Spleen (tissue), 11 donors: ENCODE measurements around the gene GRIN3B. TPM values are rescaled to one million over a fixed set of nuclear protein-coding genes. Genes with fewer than 3 reads are reported as not detected.

Experiments used
- DNase-seq: peaks from one replicate; pipeline ENCODE4 v3.0.0-alpha.2; 2020
- H3K27ac ChIP-seq, 8 donors: fragments of 200-600 bp; sonication (generic) in 7 of 8; 1 replicate in 4 of 8; 2 replicates in 4 of 8; pipeline versions ENCODE4 v1.5.0 to v1.8.0; 2016 to 2021; ENCODE audit warnings: inconsistent platforms in 4 of 8, mild to moderate bottlenecking in 4 of 8, moderate library complexity in 1 of 8
- H3K27me3 ChIP-seq, 7 donors: fragments of 200-600 bp; sonication (generic) in 6 of 7; replicated peaks in 1 of 7; 1 replicate in 4 of 7; 2 replicates in 3 of 7; pipeline versions ENCODE4 v1.5.0 to v1.8.0; 2016 to 2021; ENCODE audit warnings: inconsistent platforms in 3 of 7, mild to moderate bottlenecking in 1 of 7
- H3K36me3 ChIP-seq, 6 donors: fragments of 200-600 bp; sonication (generic) in 5 of 6; 1 replicate in 4 of 6; 2 replicates in 2 of 6; pipeline versions ENCODE4 v1.5.0 to v1.8.0; 2016 to 2021; ENCODE audit warnings: inconsistent platforms in 2 of 6
- H3K4me1 ChIP-seq, 6 donors: fragments of 200-600 bp; sonication (generic) in 5 of 6; 1 replicate in 3 of 6; 2 replicates in 3 of 6; pipeline versions ENCODE4 v1.5.0 to v1.8.0; 2016 to 2021; ENCODE audit warnings: inconsistent platforms in 3 of 6
- H3K4me3 ChIP-seq, 8 donors: fragments of 200-600 bp; sonication (generic) in 7 of 8; 1 replicate in 4 of 8; 2 replicates in 4 of 8; pipeline versions ENCODE4 v1.5.0 to v1.8.0; 2016 to 2021; ENCODE audit warnings: inconsistent platforms in 4 of 8, mild to moderate bottlenecking in 4 of 8, moderate library complexity in 2 of 8
- H3K9me3 ChIP-seq, 8 donors: fragments of 200-600 bp; sonication (generic) in 7 of 8; 1 replicate in 4 of 8; 2 replicates in 4 of 8; pipeline versions ENCODE4 v1.5.0 to v1.8.0; 2016 to 2021; ENCODE audit warnings: inconsistent platforms in 4 of 8
- CTCF ChIP-seq, 11 experiments: fragments of 200-600 bp in 7 of 11; fragments of 450-650 bp in 4 of 11; sonication (generic) in 4 of 11; IDR thresholded peaks in 8 of 11; conservative IDR thresholded peaks in 3 of 11; 1 replicate in 7 of 11; 2 replicates in 4 of 11; pipeline versions ENCODE4 v1.4.0 to v1.8.0; 2016 to 2021; ENCODE audit warnings: antibody characterized with exemption in 11 of 11, inconsistent platforms in 4 of 11, mild to moderate bottlenecking in 1 of 11
- POLR2A ChIP-seq, 3 donors: fragments of 450-650 bp; IDR thresholded peaks; one replicate each; pipeline ENCODE4 v1.5.1; 2017; ENCODE audit warnings: antibody characterized with exemption in 3 of 3, mild to moderate bottlenecking in 1 of 3
- POLR2AphosphoS5 ChIP-seq, 3 donors: sonication (generic); formaldehyde crosslinking; IDR thresholded peaks; one replicate each; pipeline ENCODE4 v1.5.1; 2017; ENCODE audit warnings: antibody characterized with exemption in 3 of 3
- WGBS, 5 donors: extraction: QIAGEN DNeasy Blood & Tissue Kit in 3 of 5; methylation state at CpG; one replicate each; pipeline versions ENCODE4 v1.1.5 to v1.1.7; 2013 to 2018; 5-methylcytosine and 5-hydroxymethylcytosine counted together
- intact Hi-C: fragments of 100-400 bp; cut with DNase I; formaldehyde crosslinking; loops from one replicate; pipeline ENCODE4 v1.15.0; 2023; ENCODE audit warnings: low total_unique reads
- polyA plus RNA-seq, 3 donors: library from polyadenylated mRNA; stranded (reverse); fragments of 200-250 nt; gene quantifications; one replicate each; pipeline ENCODE4 v1.2.1, GENCODE V29; 2013
- total RNA-seq, 7 donors: library from RNA; depleted of rRNA in 3 of 7; stranded (reverse); fragments of >200 nt in 3 of 7; fragmentation: NEBNext Ultra II Directional in 4 of 7; extraction: Animal tissue kit (Norgen Biotek cat#: 25700) in 4 of 7; gene quantifications; one replicate each; pipeline versions ENCODE4 v1.1.0 to v1.2.1, GENCODE V29; 2016 to 2021
- donor health status: healthy with polysubstance abuse.
- donor health status: DM: no; HTN: no; CAD: no; lungs with moderate emphysema.
- donor health status: DM: no; HTN: no; CAD: no.
- donor health status: Bipolar disorder and iron deficiency.
- donor health status: healthy.
- donor health status: DM: no; HTN: no; CAD: no.
- donor health status: DM: yes; HTN: yes; CAD: no.

Gene GRIN3B
- total and polyA plus RNA-seq, 10 donors: 0.07 to 0.11 TPM; not detected in 8

- Histone ChIP-seq H3K36me3 (peaks cover 0 to 58% (median 42%) of the 10 kb centered on the region in 6 donors), H3K4me1 (peaks cover 0 to 18% (median 13%) of the 10 kb centered on the region in 6 donors), H3K27me3 (peaks cover 0 to 52% (median 41%) of the 10 kb centered on the region in 7 donors), H3K27ac (no peak overlapping the region), H3K4me3 (no peak overlapping the region), H3K9me3 (no peaks in the 10 kb centered on the region)
- no peak for TF ChIP-seq POLR2A (IDR thresholded peaks at IDR 0.05)
- no peak for TF ChIP-seq POLR2AphosphoS5 (IDR thresholded peaks at IDR 0.05)
- no peak for TF ChIP-seq CTCF (IDR thresholded peaks at IDR 0.05 in 8 of 11, conservative IDR thresholded peaks at IDR 0.05 in 3 of 11)
- intact Hi-C loops: no loop called here
- 86 to 98% (median 96%) methylated on average over 16 to 18 of the region's 18 CpGs for WGBS, 5 donors
- DNase-seq: no peak
Measured at GRCh38 chr19:994516-994915, 5.7 kb upstream of the GRIN3B start.

GRCh38 chr19:995051-995827, 5.0 kb upstream of the GRIN3B start:
- peaks cover 0 to 24% (median 18%) of the 10 kb centered on the region in 6 donors for H3K4me1 ChIP-seq
- no peaks in the 10 kb centered on the region for H3K9me3 ChIP-seq
- intact Hi-C loops: no loop called here
- 78 to 84% (median 82%) methylated on average over 16 to 26 of the region's 26 CpGs for WGBS, 5 donors
- no peak overlapping the region for H3K4me3 ChIP-seq
- H3K27ac ChIP-seq: no peak overlapping the region
- peaks cover 0 to 59% (median 48%) of the 10 kb centered on the region in 7 donors for H3K27me3 ChIP-seq
- TF ChIP-seq POLR2A (IDR thresholded peaks at IDR 0.05) (no peak), POLR2AphosphoS5 (IDR thresholded peaks at IDR 0.05) (no peak), CTCF (IDR thresholded peaks at IDR 0.05 in 8 of 11, conservative IDR thresholded peaks at IDR 0.05 in 3 of 11) (no peak)
- DNase-seq: no peak
- peaks cover 0 to 51% (median 35%) of the 10 kb centered on the region in 6 donors for H3K36me3 ChIP-seq

GRCh38 chr19:996051-996838, 4.0 kb upstream of the GRIN3B start:
- TF ChIP-seq POLR2AphosphoS5 (IDR thresholded peaks at IDR 0.05) (peak; percentile 49 to 70 (median 51)), CTCF (IDR thresholded peaks at IDR 0.05 in 8 of 11, conservative IDR thresholded peaks at IDR 0.05 in 3 of 11) (no peak)
- peak; percentile 86 for DNase-seq
- intact Hi-C loops: no loop called here
- H3K9me3 ChIP-seq: no peaks in the 10 kb centered on the region
- H3K27me3 ChIP-seq: peaks cover 0 to 70% (median 57%) of the 10 kb centered on the region in 7 donors
- H3K4me1 ChIP-seq: peaks cover 7 to 33% (median 26%) of the 10 kb centered on the region in 6 donors
- peak overlapping the region in 1 of 8 donors; percentile 30 for H3K27ac ChIP-seq
- peaks cover 0 to 41% (median 27%) of the 10 kb centered on the region in 6 donors for H3K36me3 ChIP-seq
- H3K4me3 ChIP-seq: peak overlapping the region in 1 of 8 donors; percentile 49
- 2 to 21% (median 17%) methylated on average over 21 to 64 of the region's 64 CpGs for WGBS, 5 donors

- H3K27me3 ChIP-seq: peaks cover 0 to 88% (median 70%) of the 10 kb centered on the region in 7 donors
- WGBS, 5 donors: 38 to 50% (median 46%) methylated on average over 6 of the region's 6 CpGs
Measured at GRCh38 chr19:998064-998463, 2.2 kb upstream of the GRIN3B start.

More at GRCh38 chr19:998064-998463, 2.2 kb upstream of the GRIN3B start:
- H3K36me3 ChIP-seq: peaks cover 0 to 26% (median 15%) of the 10 kb centered on the region in 6 donors
- no peak overlapping the region for H3K4me3 ChIP-seq
- no peak overlapping the region for H3K27ac ChIP-seq
- peaks cover 11 to 41% (median 33%) of the 10 kb centered on the region in 6 donors for H3K4me1 ChIP-seq
- TF ChIP-seq POLR2A (IDR thresholded peaks at IDR 0.05) (no peak), CTCF (IDR thresholded peaks at IDR 0.05 in 8 of 11, conservative IDR thresholded peaks at IDR 0.05 in 3 of 11) (no peak), POLR2AphosphoS5 (IDR thresholded peaks at IDR 0.05) (no peak)
- intact Hi-C loops: no loop called here
- DNase-seq: no peak
- H3K9me3 ChIP-seq: no peaks in the 10 kb centered on the region
